ENCODE measurements around the gene PNPO. TPM values are rescaled to one million over a fixed set of nuclear protein-coding genes. Genes with fewer than 3 reads are reported as not detected.

The PNPO gene
- polyA plus RNA-seq, 1 of the 3 experiments (the other 2 are of a cell fraction), result 26.1 TPM

GRCh38 chr17:47961406-47961805, 20.0 kb downstream of the PNPO start:
- Histone ChIP-seq H3K9me3 (no peaks in the 10 kb centered on the region), H4K20me1 (ENCODE audit: insufficient read depth) (no peaks in the 10 kb centered on the region), H3F3A (replicated peaks; ENCODE audit: insufficient read depth) (no peaks in the 10 kb centered on the region), H3K4me2 (no peak overlapping the region), H3K27me3 (ENCODE audit: insufficient read depth) (no peaks in the 10 kb centered on the region), H3K36me3 (replicated peaks in 1 of 2; ENCODE audit: control insufficient read depth in 1 of 2, insufficient read depth in 2 of 2, low read length in 1 of 2) (no peaks in the 10 kb centered on the region), H3K9me2 (no peaks in the 10 kb centered on the region), H2AFZ (ENCODE audit: low read depth) (no peak overlapping the region), H3K27ac (ENCODE audit: low read depth in 2 of 2, low read length in 1 of 2) (no peak overlapping the region), H3K79me2 (ENCODE audit: insufficient read depth) (no peaks in the 10 kb centered on the region), H3K4me1 (ENCODE audit: control insufficient read depth in 1 of 2, insufficient read depth in 2 of 2, low read depth in 1 of 2, low read length in 1 of 2) (peaks cover 0 to 10% of the 10 kb centered on the region in 2 experiments; a peak in 3 of 4 replicates), H3K9ac (no peak overlapping the region), H3K4me3 (ENCODE audit: low read depth in 2 of 2, low read length in 1 of 2) (no peak overlapping the region)
- DNase-seq, result no peak
- TF ChIP-seq CHD2 (IDR thresholded peaks at IDR 0.05; ENCODE audit: low read length, partially characterized antibody) (no peak), RXRA (IDR thresholded peaks at IDR 0.05; ENCODE audit: borderline replicate concordance, low read depth) (no peak), MAX (IDR thresholded peaks at IDR 0.05; ENCODE audit: low read depth) (no peak), YY1 (IDR thresholded peaks at IDR 0.05; ENCODE audit: low read depth) (no peak), NFIC (IDR thresholded peaks at IDR 0.05; ENCODE audit: borderline replicate concordance) (no peak), MXI1 (IDR thresholded peaks at IDR 0.05; ENCODE audit: low read depth, low read length) (no peak), TCF12 (IDR thresholded peaks at IDR 0.05) (no peak), PBX3 (IDR thresholded peaks at IDR 0.05) (no peak), JUND (IDR thresholded peaks at IDR 0.05) (no peak), SMC3 (IDR thresholded peaks at IDR 0.05; ENCODE audit: low read depth, low read length) (no peak), RAD21 (IDR thresholded peaks at IDR 0.05; ENCODE audit: low read length) (no peak), MEF2A (IDR thresholded peaks at IDR 0.05; ENCODE audit: borderline replicate concordance, low read depth) (no peak), GATA2 (CRISPR knock-in tag; IDR thresholded peaks at IDR 0.05) (no peak), FOSL2 (IDR thresholded peaks at IDR 0.05; ENCODE audit: borderline replicate concordance, low read depth) (no peak), ELF1 (IDR thresholded peaks at IDR 0.05) (no peak), POLR2AphosphoS5 (IDR thresholded peaks at IDR 0.05; ENCODE audit: low read depth, low read length) (no peak), USF1 (IDR thresholded peaks at IDR 0.05; ENCODE audit: borderline replicate concordance, low read depth) (no peak), USF2 (IDR thresholded peaks at IDR 0.05; ENCODE audit: borderline replicate concordance, low read depth, low read length) (no peak)
- POLR2A ChIA-PET, result no interaction called here
- CTCF ChIA-PET, result interaction anchor here (1.0 to 41.6 kb wide), 4 partner anchors 9 to 54 kb away, joined by 8 to 1216 read pairs (median 265); partner anchors contain the start of genes CDK5RAP3, PNPO and PRR15L
- WGBS (ENCODE audit: low lambda C conversion rate), result 73% methylated on average over 6 of the region's 6 CpGs
